Measurements from ENCODE around the gene CCDC69.
"Not testable (repeated sequence)": the region's sequence is repeated elsewhere in the genome, so short reads cannot be mapped to it uniquely, and the experiment has no call there.

DNA sequence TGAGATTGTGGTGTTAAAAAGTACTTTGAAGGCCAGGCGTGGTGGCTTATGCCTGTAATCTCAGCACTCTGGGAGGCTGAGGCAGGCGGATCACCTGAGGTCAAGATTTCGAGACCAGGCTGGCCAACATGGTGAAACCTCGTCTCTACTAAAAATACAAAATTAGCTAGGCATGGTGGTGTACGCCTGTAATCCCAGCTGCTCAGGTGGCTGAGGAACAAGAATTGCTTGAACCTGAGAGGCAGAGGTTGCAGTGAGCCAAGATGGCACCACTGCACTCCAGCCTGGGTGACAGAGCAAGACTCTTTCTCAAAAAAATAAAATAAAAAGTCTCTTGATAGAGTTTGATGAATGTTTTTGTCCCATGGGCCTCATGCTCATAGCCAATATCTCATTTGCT lies 47.6 kb downstream of the CCDC69 start:
- not testable (repeated sequence) for TF ChIP-seq KDM4A (IDR thresholded peaks at IDR 0.05; ENCODE audit: low read depth, low read length, severe bottlenecking); POLR2A (IDR thresholded peaks at IDR 0.05; ENCODE audit: control extremely low read depth in 1 of 2, low read depth in 2 of 2, low read length in 2 of 2); CTCF (IDR thresholded peaks at IDR 0.05; ENCODE audit: control extremely low read depth in 1 of 3, insufficient read depth in 1 of 3, low read depth in 1 of 3, low read length in 3 of 3); POLR2AphosphoS5 (IDR thresholded peaks at IDR 0.05; ENCODE audit: low read depth, low read length); GABPA (IDR thresholded peaks at IDR 0.05; ENCODE audit: borderline replicate concordance, insufficient read depth, low read length); GTF2F1 (IDR thresholded peaks at IDR 0.05; ENCODE audit: borderline replicate concordance, low read depth, low read length)
